Stimulated activated CD4-positive, alpha-beta T cell treated with anti-CD3 and anti-CD28 coated beads, Interleukin-2, amount 100 ng/mL, for 48 hours (primary cell): Measurements from ENCODE around the gene C15orf61.

Experiments
- DNase-seq, 2 donors: peaks; one replicate each; pipeline ENCODE4 v3.0.0-alpha.2; 2020

The C15orf61 gene

GRCh38 chr15:67551207-67551743 is 30.3 kb downstream of the C15orf61 start:
- DNase-seq, result no peak

- DNase-seq, result no peak
Measured at GRCh38 chr15:67554580-67554979, 33.6 kb downstream of the C15orf61 start.

- no peak for DNase-seq
Measured at GRCh38 chr15:67556976-67557570, 36.1 kb downstream of the C15orf61 start.

GRCh38 chr15:67558502-67558901 is 37.6 kb downstream of the C15orf61 start:
- DNase-seq, result no peak

- no peak for DNase-seq
Measured at GRCh38 chr15:67559158-67559557, 38.2 kb downstream of the C15orf61 start.

- no peak for DNase-seq
Measured at GRCh38 chr15:67559576-67559975, 38.6 kb downstream of the C15orf61 start.

GRCh38 chr15:67560320-67560719 is 39.4 kb downstream of the C15orf61 start:
- DNase-seq, result no peak

GRCh38 chr15:67563092-67563491 is 42.2 kb downstream of the C15orf61 start:
- no peak for DNase-seq

- DNase-seq, result no peak
Measured at GRCh38 chr15:67564021-67564967, 43.4 kb downstream of the C15orf61 start.

GRCh38 chr15:67564968-67565345 is 44.0 kb downstream of the C15orf61 start:
- DNase-seq, result no peak

- DNase-seq, result no peak
Measured at GRCh38 chr15:67569668-67570067, 48.7 kb downstream of the C15orf61 start.

- no peak for DNase-seq
Measured at GRCh38 chr15:67570875-67571647, 50.1 kb downstream of the C15orf61 start.

GRCh38 chr15:67571648-67572415 is 50.9 kb downstream of the C15orf61 start:
- DNase-seq, result no peak

- no peak for DNase-seq
Measured at GRCh38 chr15:67573194-67573593, 52.3 kb downstream of the C15orf61 start.

- DNase-seq, result no peak
Measured at GRCh38 chr15:67575039-67575502, 54.1 kb downstream of the C15orf61 start.

- no peak for DNase-seq
Measured at GRCh38 chr15:67578020-67578600, 57.2 kb downstream of the C15orf61 start.

- DNase-seq, result no peak
Measured at GRCh38 chr15:67579164-67579563, 58.2 kb downstream of the C15orf61 start.
